ENCODE results near the gene KRT77. TPM values are rescaled to one million over a fixed set of nuclear protein-coding genes. Genes with fewer than 3 reads are reported as not detected.

Gene KRT77
- total and polyA plus RNA-seq, 8 donors: 0.03 TPM; not detected in 7

DNA sequence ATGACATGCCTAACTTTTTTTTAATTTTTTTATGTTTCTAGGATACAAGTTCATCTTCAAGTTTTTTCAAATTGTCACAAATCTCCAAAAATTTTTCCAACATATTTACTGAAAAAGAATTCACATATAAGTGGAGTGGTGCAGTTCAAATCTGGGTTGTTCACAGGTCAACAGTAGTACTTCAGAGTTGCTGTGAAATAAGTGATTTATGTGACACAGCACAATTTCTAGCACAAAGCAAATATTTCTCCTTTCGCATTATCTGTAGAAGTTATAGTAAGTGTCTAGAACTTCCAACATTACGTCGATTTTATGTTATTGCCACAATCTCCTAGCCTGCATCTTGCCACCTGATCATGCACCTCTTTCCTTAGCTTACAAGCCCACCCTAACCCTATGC, 41.7 kb downstream of the KRT77 start:
- WGBS, 5 donors: 82 to 91% (median 86%) methylated on average over 3 of the region's 3 CpGs
- intact Hi-C loops (cut with DNase I; ENCODE audit: low total_unique reads): no loop called here
- H3K36me3 ChIP-seq: no peaks in the 10 kb centered on the region
- H3K27ac ChIP-seq: no peak overlapping the region
- H3K9me3 ChIP-seq: no peaks in the 10 kb centered on the region
- no peaks in the 10 kb centered on the region for H3K4me1 ChIP-seq
- no peak overlapping the region for H3K4me3 ChIP-seq
- H3K27me3 ChIP-seq: peaks cover 0 to 55% (median 11%) of the 10 kb centered on the region in 3 donors
- TF ChIP-seq, protein P1, sequence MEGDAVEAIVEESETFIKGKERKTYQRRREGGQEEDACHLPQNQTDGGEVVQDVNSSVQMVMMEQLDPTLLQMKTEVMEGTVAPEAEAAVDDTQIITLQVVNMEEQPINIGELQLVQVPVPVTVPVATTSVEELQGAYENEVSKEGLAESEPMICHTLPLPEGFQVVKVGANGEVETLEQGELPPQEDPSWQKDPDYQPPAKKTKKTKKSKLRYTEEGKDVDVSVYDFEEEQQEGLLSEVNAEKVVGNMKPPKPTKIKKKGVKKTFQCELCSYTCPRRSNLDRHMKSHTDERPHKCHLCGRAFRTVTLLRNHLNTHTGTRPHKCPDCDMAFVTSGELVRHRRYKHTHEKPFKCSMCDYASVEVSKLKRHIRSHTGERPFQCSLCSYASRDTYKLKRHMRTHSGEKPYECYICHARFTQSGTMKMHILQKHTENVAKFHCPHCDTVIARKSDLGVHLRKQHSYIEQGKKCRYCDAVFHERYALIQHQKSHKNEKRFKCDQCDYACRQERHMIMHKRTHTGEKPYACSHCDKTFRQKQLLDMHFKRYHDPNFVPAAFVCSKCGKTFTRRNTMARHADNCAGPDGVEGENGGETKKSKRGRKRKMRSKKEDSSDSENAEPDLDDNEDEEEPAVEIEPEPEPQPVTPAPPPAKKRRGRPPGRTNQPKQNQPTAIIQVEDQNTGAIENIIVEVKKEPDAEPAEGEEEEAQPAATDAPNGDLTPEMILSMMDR (IDR thresholded peaks at IDR 0.05): no peak
- TF ChIP-seq POLR2A (IDR thresholded peaks at IDR 0.05): no peak
- no peak for TF ChIP-seq POLR2AphosphoS5 (IDR thresholded peaks at IDR 0.05)
- no peak for TF ChIP-seq EP300 (IDR thresholded peaks at IDR 0.05)
- no peak for DNase-seq

DNA sequence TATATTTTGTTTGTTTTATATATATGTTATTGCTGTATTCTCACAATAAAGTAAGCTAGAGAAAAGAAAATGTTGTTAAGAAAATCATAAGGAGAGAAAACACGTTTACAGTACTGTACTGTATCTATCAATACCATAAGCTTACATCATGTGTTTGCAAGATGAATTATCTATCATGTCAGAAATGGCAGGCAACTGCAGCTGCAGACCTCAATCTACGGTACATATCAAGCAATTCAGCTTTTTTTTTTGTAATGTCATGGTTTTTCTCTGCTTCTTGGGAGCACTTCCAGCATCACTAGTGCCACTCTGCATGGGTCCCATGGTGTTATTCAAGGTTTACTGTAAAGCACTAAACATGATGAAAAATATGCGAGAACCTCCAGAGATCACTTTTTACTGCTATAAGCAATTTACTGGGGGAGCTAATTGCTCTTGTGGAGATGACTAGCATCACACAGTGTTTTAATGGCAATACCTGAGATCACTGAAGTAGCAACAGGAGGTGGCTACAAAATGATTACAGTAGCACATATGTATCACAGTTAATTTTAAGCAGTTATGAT, 42.3 kb downstream of the KRT77 start:
- WGBS, 5 donors: 66 to 83% (median 70%) methylated on average over 3 of the region's 3 CpGs
- TF ChIP-seq POLR2AphosphoS5 (IDR thresholded peaks at IDR 0.05): no peak
- no peak for TF ChIP-seq EP300 (IDR thresholded peaks at IDR 0.05)
- no peak for TF ChIP-seq POLR2A (IDR thresholded peaks at IDR 0.05)
- TF ChIP-seq, protein P1 (IDR thresholded peaks at IDR 0.05): no peak
- no peaks in the 10 kb centered on the region for H3K36me3 ChIP-seq
- H3K27ac ChIP-seq: no peak overlapping the region
- peaks cover 0 to 49% (median 11%) of the 10 kb centered on the region in 3 donors for H3K27me3 ChIP-seq
- no peaks in the 10 kb centered on the region for H3K4me1 ChIP-seq
- no peak for DNase-seq
- intact Hi-C loops (cut with DNase I; ENCODE audit: low total_unique reads): no loop called here
- H3K9me3 ChIP-seq: no peaks in the 10 kb centered on the region
- no peak overlapping the region for H3K4me3 ChIP-seq

DNA sequence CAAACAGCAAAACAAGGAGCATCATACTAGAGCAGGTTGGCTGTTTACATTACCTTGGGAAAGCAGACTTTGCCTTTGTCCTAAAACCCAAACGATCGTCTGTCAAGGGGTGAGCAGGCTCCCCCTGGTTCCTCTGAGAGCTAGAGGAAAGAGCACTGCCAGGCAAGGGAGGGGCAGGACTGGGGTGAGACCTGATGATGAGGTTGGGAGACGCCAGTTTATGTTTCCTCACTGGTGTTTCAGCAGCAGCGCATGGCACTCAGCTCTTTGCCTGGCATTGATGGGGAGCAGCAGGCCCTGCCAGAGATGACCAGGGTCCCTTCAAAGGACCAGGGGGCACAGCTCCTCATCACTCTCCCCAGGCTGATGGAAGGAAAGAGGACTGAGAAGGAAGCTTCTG, 43.4 kb downstream of the KRT77 start:
- Histone ChIP-seq H3K36me3 (no peaks in the 10 kb centered on the region), H3K27ac (no peak overlapping the region), H3K4me3 (no peak overlapping the region), H3K9me3 (no peaks in the 10 kb centered on the region), H3K4me1 (no peaks in the 10 kb centered on the region), H3K27me3 (peaks cover 0 to 46% (median 14%) of the 10 kb centered on the region in 3 donors)
- DNase-seq: no peak
- 59 to 70% (median 68%) methylated on average over 4 of the region's 4 CpGs for WGBS, 5 donors
- intact Hi-C loops (cut with DNase I; ENCODE audit: low total_unique reads): no loop called here
- no peak for TF ChIP-seq POLR2A (IDR thresholded peaks at IDR 0.05)
- TF ChIP-seq EP300 (IDR thresholded peaks at IDR 0.05): no peak
- TF ChIP-seq, protein P1 (IDR thresholded peaks at IDR 0.05): no peak
- TF ChIP-seq POLR2AphosphoS5 (IDR thresholded peaks at IDR 0.05): no peak

DNA sequence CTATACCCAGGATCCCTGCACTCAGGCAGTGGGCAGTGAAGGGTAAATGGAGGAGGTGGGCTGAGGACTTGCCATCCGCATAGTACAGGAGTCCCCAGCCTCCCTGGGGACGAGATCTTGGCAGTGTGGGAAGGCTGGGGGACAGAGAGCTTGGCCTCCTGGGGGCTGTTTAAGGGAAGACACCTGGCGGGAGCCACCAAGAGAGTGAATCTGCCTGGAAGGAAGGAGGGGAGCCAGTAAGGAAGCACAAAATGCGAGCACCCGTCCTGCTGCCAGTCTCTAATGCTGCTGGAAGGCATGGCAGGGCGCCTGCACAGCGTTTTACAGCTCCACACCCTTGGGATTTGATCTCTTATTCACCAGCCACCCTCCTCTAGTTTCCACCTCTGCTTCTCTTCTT, 43.9 kb downstream of the KRT77 start:
- TF ChIP-seq POLR2A (IDR thresholded peaks at IDR 0.05): no peak
- TF ChIP-seq POLR2AphosphoS5 (IDR thresholded peaks at IDR 0.05): no peak
- TF ChIP-seq EP300 (IDR thresholded peaks at IDR 0.05): no peak
- TF ChIP-seq, protein P1 (IDR thresholded peaks at IDR 0.05): no peak
- intact Hi-C loops (cut with DNase I; ENCODE audit: low total_unique reads): no loop called here
- no peak overlapping the region for H3K4me3 ChIP-seq
- DNase-seq: no peak
- H3K4me1 ChIP-seq: no peaks in the 10 kb centered on the region
- H3K9me3 ChIP-seq: no peaks in the 10 kb centered on the region
- H3K27me3 ChIP-seq: peaks cover 0 to 46% (median 14%) of the 10 kb centered on the region in 3 donors
- no peaks in the 10 kb centered on the region for H3K36me3 ChIP-seq
- no peak overlapping the region for H3K27ac ChIP-seq
- WGBS, 5 donors: 50 to 72% (median 62%) methylated on average over 7 of the region's 7 CpGs

All from stomach (tissue), 9 donors.